Lower leg skin (tissue), 3 donors: ENCODE data around the gene EML2.

Experiments used
- CTCF ChIP-seq, 3 donors: fragments of 450-650 bp; IDR thresholded peaks; one replicate each; pipeline ENCODE4 v1.5.1; 2016; ENCODE audit warnings: antibody characterized with exemption in 3 of 3, mild to moderate bottlenecking in 3 of 3, moderate library complexity in 2 of 3
- POLR2A ChIP-seq, 2 donors: fragments of 450-650 bp; IDR thresholded peaks; one replicate each; pipeline ENCODE4 v1.6.1; 2016 to 2017; ENCODE audit warnings: antibody characterized with exemption in 2 of 2, mild to moderate bottlenecking in 1 of 2, moderate library complexity in 1 of 2

GRCh38 chr19:45682908-45683307, 43.7 kb upstream of the EML2 start:
- TF ChIP-seq CTCF (IDR thresholded peaks at IDR 0.05) (no peak), POLR2A (IDR thresholded peaks at IDR 0.05) (no peak)
